ENCODE measurements around the gene SLC41A2.
"Not testable (repeated sequence)": the region's sequence is repeated elsewhere in the genome, so short reads cannot be mapped to it uniquely, and the experiment has no call there.

The SLC41A2 gene

DNA sequence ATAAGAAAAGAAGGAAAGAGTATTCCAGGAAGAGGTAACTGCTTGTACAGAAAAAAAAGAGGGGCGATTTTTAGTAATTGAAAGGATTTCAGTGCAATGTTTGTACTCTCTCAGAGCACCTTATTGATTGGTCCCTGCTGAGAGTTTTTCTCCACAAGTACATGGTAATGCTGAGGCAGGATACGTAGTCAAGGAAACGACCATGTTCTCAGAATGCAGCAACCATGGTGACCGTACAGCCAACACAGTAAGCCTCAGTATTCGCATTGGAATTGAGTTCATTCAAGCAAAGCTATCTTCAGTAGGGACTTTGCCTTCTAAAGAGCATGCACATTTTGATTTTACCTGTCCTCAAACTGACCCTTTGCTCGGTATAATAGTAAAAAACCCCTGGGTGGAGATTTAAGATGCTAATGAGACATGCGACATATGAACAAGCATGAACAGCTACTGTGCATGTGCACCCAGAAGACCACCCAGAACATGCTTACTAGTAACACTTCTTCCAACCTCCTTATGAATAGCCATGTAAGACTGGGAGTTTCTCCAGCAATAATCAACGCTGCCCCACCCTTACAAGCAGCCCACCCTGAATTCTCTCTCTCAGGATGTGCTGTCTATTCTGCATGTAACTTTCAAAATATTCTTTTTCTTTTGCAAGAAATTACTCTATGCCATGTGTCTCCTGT is 6.2 kb upstream of the SLC41A2 start:
- peak; percentile 77 for DNase-seq

DNA sequence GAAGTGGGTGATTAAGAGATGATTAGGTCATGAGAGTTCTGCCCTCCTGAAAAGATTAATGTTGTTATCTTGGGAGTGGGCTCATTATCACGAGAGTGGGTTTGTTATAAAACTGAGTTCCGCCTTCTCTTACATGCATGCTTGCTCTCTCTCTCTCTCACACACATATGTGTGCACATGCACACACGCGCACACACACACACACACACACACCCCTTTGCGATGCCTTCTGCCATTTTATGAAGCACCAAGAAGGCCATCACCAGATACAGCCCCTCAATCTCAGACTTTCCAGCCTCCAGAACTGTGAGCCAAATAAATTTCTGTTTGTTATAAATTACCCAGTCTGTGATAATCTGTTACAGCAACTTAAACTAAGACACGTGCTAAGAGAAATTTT is 5.7 kb upstream of the SLC41A2 start:
- no peak for DNase-seq

DNA sequence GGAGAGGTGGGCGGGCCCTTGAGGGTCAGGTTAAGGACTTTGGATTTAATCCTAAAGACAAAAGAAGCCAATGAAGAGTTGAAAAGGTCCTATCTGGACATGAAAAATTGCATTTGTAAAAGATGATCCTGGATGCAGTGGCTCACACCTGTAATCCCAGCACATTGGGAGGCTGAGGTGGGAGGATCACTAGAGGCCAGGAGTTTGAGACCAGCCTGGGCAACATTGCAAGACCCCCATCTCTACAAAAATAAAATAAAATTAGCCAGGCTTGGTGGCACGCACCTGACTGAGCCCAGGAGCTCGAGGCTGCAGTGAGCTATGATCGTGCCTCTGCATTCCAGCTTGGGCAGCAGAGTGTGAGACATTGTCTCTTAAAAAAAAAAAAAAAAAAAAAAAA is 2.4 kb upstream of the SLC41A2 start:
- DNase-seq, result no peak

GRCh38 chr12:104959335-104959841 is 1.3 kb upstream of the SLC41A2 start:
- no peak for DNase-seq

GRCh38 chr12:104958805-104959334 is 780 bp upstream of the SLC41A2 start:
- no peak for DNase-seq

DNA sequence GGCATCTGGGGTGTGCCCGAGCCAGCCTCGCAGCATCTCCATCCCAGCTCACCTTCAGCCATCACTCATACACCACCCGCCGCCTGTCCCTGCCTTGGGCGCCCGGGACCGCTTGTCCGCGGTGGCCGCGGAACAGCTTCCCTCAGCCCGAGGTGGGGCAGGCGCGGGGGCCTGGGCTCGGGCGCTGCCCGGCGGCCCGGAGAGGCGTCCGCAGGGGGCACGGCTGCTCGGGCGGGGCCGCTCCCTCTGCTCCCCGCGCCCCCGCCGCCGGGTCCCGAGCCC is 430 bp downstream of the SLC41A2 start:
- DNase-seq, result peak; percentile 64

DNA sequence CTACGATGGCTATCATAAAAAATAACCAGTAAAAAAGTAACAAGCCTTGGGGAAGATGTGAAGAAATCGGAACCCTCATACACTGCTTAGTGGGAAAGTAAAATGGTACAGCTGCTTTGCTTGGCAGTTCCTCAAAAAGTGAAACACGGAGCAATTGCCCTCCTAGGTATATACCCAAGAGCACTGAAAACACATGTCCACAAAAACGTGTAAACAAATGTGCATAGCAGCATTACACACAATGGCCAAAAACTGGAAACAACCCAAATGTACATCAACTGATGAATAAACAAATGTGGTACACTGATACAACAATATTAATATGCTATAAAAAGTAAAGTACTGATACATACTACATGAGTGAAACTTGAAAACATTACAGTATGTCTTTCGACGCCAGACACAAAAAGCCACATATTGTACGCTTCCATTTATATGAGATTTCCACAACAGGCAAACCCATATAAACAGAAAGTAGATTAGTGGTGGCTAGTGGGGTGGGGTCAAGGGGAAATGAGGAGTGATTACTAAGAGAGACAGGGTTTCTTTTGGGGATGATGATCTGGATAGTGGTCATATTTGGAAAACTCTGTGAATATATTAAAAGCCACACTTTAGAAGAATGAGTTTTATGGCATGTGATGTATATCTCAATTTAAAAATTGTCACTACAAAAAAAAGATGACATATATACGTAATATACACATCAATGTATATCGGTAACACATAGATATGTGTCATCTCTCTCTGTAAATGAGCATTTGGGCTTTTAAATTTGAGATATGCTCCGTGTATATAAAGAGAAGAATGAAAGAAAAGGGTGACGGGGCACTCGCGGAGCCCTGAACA is 996 bp downstream of the SLC41A2 start:
- no peak for DNase-seq

DNA sequence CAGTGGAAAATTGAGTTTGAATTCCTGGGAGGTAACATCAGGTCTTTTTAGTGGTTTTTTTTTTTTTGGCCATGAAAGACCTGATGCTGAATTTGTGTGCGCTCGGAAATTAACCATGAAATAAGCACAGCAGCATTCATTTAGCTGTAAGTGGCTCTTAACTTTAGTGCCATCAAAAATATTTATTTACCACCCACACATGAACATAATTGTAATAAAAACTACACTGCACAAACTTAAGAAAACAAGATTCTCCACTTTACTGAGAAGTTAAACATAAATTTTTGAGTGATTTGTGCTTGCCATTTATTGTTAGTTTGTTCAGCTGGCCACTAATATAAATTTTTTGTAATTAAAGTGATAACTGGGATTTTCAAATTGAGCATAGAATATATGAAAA is 2.4 kb downstream of the SLC41A2 start:
- DNase-seq, result no peak

DNA sequence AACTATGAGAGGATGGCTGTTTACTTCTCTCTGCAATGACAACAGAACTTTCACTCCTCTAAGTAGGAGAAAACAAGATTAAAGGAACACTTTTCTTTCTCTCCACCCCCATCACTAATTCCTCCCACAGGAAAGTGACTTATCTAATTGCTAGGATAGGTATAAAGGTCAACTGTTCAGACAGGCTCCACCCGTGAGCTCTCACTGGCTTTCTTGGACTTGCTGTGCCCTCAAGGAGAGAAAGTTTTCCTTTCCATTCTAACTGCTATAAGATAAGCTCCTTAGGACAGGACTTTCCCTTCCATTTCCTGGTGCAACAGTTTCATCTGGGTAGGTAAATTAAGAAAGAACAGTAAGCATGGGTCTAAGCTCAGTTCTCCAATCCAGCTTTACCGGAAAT is 4.8 kb downstream of the SLC41A2 start:
- DNase-seq, result no peak

DNA sequence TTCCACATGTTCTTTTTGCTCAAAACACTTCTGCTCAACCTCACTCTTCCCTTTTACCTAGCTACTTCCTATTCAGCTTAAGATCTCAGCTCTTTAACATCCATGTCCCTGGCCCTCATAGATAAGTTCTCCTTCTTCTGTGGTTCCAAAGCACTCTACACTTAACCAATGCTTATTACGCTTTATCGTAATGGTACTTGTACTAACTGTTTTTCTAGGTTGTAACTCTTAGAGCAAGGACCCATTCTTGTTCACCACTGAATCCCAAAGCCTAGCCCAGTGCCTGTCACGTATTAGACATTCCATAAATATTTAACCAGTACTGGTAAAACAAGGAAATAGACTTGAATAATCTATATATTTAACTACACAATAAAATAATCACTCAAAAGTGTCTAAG is 5.3 kb downstream of the SLC41A2 start:
- DNase-seq, result no peak

DNA sequence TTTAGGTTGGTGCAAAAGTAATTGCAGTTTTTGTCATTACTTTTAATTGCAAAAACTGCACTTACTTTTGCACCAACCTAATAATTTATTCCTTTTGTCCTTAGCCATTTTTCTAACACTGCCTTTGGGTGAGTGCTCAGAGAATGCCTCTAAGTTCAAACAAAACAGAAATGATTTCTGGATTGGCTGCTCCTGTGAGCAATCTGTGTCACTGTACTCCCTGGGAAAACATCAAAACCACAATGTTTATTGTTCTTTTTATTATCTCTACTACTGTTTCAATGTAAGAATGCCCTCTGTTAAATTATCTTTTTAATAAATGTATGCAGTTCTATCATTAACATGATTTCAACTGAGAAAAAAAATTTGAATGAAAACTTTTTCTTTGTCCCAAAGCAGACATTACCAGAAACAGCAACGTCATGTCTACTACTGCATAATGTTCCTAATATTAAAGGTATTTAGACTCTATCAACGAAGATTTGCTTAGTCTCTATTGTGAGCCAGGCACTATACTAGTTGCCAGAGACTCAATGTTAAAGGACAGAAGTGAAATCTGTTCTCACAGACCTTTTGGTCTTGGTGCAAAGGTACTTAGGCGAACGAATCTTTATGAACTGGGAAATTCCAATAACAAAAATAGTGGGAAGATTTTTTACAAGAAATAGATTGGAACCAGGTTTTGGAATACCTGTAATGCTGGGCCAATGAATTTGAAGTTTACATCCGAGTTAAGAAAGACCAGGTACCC is 6.2 kb downstream of the SLC41A2 start:
- DNase-seq, result no peak

DNA sequence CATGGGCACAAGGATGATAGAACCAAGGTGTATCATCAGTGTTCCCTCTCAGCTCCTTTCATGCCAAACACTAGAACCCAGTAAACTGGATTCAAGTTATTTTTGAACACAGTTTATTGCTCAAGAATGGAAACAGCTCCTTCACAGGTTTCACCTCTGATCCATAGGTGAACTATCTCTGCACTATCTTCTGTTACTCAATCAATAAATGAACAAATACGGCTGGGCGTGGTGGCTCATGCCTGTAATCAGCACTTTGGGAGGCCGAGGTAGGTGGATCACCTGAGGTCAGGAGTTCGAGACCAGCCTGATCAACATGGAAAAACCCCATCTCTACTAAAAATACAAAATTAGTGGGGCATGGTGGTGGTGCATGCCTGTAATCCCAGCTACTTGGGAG is 9.4 kb downstream of the SLC41A2 start:
- DNase-seq, result not testable (repeated sequence)

DNA sequence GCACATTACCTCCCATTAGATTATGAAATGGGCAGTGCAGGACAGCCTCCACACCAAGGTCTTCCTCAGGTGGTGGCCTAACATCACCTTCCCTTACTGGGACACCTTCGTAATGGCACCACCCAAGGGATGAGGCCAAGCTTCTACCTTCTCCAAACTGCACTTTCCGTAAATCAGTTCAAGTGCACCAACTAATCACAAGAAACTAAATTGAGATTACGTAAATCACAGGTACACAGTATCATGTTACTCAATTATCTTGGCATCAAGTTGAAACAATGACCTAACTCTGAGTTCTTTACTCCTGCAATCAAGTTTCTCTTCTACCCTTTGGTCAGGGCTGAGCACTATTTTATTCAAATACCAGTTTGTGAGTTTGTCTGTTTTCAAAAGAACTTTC is 13.8 kb downstream of the SLC41A2 start:
- DNase-seq, result no peak

DNA sequence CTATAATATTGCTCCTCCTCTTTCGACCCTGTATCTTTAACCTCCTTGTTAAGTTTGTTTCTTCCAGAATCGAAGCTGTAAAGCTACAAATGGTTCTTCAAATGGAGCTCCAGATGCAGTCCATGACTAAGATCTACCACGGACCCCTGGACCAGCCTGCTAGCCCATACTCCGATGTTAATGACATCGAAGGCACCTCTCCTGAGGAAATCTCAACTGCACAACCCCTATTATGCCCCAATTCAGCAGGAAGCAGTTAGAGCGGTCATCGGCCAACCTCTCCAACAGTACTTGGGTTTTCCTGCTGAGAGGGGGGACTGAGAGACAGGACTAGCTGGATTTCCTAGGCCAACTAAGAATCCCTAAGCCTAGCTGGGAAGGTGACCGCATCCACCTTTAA is 14.7 kb downstream of the SLC41A2 start:
- not testable (repeated sequence) for DNase-seq

DNA sequence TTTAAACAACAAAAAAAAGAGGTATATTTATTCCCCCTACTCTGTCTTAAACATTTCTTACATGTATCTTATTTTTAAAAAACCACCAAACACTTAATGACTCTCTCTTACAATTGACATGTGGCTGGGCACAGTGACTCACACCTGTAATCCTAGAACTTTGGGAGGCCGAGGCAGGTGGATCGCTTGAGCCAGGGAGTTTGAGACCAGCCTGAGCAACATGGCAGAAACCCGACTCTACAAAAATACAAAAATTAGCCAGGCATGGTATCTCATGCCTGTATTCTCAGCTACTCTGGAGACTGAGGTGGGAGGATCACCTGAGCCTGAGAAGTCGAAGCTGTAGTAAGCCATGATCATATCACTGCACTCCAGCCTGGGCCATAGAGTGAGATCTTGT is 16.0 kb downstream of the SLC41A2 start:
- no peak for DNase-seq

- no peak for DNase-seq
Observed at GRCh38 chr12:104941454-104941853, 16.6 kb downstream of the SLC41A2 start.

DNA sequence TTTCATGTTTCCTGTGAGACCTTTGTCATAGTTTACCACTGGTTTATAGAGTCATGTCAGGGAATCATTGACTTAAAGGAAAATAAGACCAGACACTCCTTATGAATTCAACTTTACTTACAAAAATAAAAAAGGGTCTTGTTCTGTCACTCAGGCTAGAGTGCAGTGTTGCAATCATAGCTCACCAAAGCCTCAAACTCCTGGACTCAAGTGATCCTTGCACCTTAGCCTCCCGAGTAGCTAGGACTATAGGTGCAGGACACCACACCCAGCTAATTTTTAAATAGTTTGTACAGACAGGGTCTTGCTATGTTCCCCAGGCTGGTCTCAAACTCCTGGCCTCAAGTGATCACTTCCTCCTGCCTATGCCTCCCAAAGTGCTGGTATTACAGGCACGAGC is 19.0 kb downstream of the SLC41A2 start:
- DNase-seq, result no peak

DNA sequence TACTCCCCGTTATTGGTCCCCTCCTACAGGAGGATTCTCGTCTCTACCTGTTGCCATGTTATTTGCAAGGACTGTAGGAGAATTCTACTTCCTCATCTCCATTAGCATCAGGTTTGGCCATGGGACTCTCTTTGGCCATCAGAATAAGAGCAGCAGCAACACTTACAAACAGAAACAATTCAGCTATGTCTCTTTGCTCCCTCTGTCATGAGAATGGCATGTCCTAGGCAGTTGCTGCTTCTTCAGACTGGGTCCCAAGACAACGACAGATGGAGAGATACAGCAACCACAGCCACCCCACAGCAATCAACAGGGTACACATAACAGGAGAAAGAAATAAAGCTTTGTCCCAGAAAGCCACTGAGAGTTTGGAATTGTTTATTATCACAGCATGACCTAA is 19.7 kb downstream of the SLC41A2 start:
- DNase-seq, result no peak

DNA sequence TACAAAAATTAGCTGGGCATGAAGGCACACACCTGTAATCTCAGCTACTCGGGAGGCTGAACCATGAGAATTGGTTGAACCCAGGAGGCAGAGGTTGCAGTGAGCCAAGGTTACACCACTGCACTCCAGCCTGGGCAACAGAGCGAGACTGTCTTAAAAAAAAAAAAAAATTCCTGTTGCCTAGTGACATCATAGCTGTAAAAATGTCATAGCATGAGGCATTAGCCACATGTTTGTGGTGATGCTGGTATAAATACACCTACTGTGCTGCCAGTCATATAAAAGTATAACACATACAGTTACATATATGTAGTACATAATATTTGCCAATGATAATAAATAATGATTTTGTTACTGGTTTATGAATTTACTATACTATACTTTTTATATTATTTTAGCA is 22.2 kb downstream of the SLC41A2 start:
- DNase-seq, result no peak

- no peak for DNase-seq
Observed at GRCh38 chr12:104933778-104934177, 24.3 kb downstream of the SLC41A2 start.

- no peak for DNase-seq
Observed at GRCh38 chr12:104933128-104933527, 25.0 kb downstream of the SLC41A2 start.

DNA sequence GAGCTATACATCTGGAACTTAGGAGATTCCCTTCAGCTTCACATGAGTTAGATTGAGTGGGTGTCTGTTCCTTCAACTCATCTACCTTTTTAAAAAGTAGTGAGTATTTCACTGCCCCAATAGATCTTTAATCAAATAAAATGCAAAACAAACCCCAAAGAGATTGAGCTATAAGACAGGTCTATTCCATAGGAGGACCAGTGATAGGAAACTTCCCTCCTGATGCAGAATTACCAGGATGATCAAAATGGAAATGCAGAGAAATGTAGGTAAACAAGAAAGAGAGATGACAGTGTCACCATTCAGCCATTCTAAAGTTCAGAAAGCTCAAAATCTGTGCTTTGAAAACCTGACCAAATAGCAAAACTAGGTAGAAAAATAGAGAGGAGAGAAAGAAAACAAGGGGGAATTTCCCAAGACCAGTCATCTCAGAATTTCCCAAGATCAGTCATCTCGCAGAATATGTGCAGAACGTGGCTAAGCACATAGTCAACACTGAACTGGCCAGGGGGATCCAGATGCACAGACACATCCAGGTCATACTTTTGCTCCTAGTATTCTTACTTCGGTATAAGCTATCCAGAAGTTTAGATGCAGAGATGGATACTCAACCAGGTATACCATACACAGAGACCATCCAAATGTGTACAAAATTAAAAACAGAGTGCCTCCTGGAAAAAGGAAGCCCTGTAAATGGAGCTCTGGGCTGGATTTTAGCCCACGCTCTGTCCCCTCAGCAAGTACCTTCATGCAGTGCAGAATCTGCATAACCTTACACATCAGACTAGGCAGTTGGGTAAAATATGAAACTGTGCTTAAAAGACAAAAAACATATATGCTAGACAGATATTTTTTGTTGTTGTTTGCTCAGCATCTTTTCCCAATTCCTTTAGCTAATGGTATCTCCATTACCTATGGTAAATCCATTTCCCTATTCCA is 27.4 kb downstream of the SLC41A2 start:
- DNase-seq, result no peak
